CD4-positive, alpha-beta T cell treated with Interleukin-6 at 100 ng/mL for 8 hours (primary cell): Measurements from ENCODE around the gene CLIC3.
"Not testable (repeated sequence)": the region's sequence is repeated elsewhere in the genome, so short reads cannot be mapped to it uniquely, and the experiment has no call there.

Source experiments
- DNase-seq: peaks from one replicate; pipeline ENCODE4 v3.0.0-alpha.2; 2020; ENCODE audit warnings: mixed read lengths, low spot score

CLIC3 gene

GRCh38 chr9:137017071-137017470 lies 20.7 kb upstream of the CLIC3 start:
- no peak for DNase-seq

- no peak for DNase-seq
Measured at GRCh38 chr9:137016436-137016835, 20.1 kb upstream of the CLIC3 start.

GRCh38 chr9:137015976-137016375 lies 19.6 kb upstream of the CLIC3 start:
- no peak for DNase-seq

- no peak for DNase-seq
Measured at GRCh38 chr9:137015540-137015930, 19.2 kb upstream of the CLIC3 start.

- no peak for DNase-seq
Measured at GRCh38 chr9:137014776-137015539, 18.6 kb upstream of the CLIC3 start.

- DNase-seq, result no peak
Measured at GRCh38 chr9:137014166-137014565, 17.8 kb upstream of the CLIC3 start.

- no peak for DNase-seq
Measured at GRCh38 chr9:137013571-137013940, 17.2 kb upstream of the CLIC3 start.

GRCh38 chr9:137012694-137013570 lies 16.6 kb upstream of the CLIC3 start:
- DNase-seq, result no peak

GRCh38 chr9:137011907-137012675 lies 15.7 kb upstream of the CLIC3 start:
- DNase-seq, result no peak

GRCh38 chr9:137011156-137011555 lies 14.8 kb upstream of the CLIC3 start:
- no peak for DNase-seq

- no peak for DNase-seq
Measured at GRCh38 chr9:137009938-137010732, 13.8 kb upstream of the CLIC3 start.

GRCh38 chr9:137009217-137009616 lies 12.8 kb upstream of the CLIC3 start:
- DNase-seq, result no peak

GRCh38 chr9:137008312-137008711 lies 11.9 kb upstream of the CLIC3 start:
- DNase-seq, result no peak

GRCh38 chr9:137007816-137008270 lies 11.5 kb upstream of the CLIC3 start:
- DNase-seq, result no peak

GRCh38 chr9:137007108-137007815 lies 10.9 kb upstream of the CLIC3 start:
- no peak for DNase-seq

GRCh38 chr9:137006116-137007003 lies 10.0 kb upstream of the CLIC3 start:
- no peak for DNase-seq

GRCh38 chr9:137004285-137004684 lies 7.9 kb upstream of the CLIC3 start:
- not testable (repeated sequence) for DNase-seq

GRCh38 chr9:137002646-137003041 lies 6.3 kb upstream of the CLIC3 start:
- no peak for DNase-seq

- DNase-seq, result no peak
Measured at GRCh38 chr9:137001857-137002645, 5.7 kb upstream of the CLIC3 start.
